ENCODE results near the gene OTOS. TPM values are rescaled to one million over a fixed set of nuclear protein-coding genes. Genes with fewer than 3 reads are reported as not detected.

Gene OTOS
- total and polyA plus RNA-seq, 2 of the 4 experiments (the other 2 are of a cell fraction) = 0.34 TPM; not detected in 1

DNA sequence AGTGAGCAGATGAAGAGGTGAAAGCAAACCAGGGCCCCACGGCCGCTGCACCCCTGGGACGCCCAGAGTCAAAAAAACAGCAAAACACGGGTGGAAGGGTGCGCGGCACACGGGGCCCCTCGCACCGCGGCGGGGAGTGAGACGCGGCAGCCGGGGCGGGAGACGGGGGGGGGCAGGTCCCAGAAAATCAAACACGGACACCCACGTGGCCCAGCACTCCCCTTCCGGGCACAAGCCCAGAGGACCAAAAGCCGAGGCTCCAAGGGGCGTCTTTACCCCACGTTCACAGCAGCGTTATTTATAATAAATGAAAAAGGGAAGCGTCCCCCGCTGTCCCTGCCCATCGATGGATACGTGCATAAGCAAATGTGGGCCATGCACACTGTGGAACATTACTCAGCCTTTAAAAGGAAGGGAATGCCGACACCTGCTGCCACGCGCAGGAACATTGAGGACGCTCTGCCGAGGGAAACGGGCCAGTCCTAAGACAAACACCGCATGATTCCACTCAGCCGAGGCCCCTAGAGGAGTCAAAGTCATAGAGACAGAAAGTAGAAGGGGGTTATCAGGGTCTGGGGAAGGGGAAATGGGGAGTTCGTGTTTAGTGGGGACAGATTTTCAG is 3.7 kb downstream of the OTOS start:
- H3K9me1 ChIP-seq (ENCODE audit: insufficient read depth, low read length) = no peaks in the 10 kb centered on the region
- DNase-seq (no peak), ATAC-seq (ENCODE audit: low read depth) (no peak)
- H2BK15ac ChIP-seq (ENCODE audit: low read depth, low read length) = no peak overlapping the region
- peaks cover 15% of the 10 kb centered on the region for H3K27me3 ChIP-seq (ENCODE audit: control insufficient read depth, insufficient read depth, low read length)
- H3K4ac ChIP-seq (ENCODE audit: low read depth, low read length) = peak overlapping the region; percentile 72; the same call in 1 of the 2 replicates
- H3K4me1 ChIP-seq (ENCODE audit: control insufficient read depth, insufficient read depth, low read length) = peaks cover 9% of the 10 kb centered on the region
- no peak overlapping the region for H4K91ac ChIP-seq (ENCODE audit: insufficient read depth, low read depth, low read length)
- peak overlapping the region; percentile 92 for H2AK9ac ChIP-seq (replicated peaks; ENCODE audit: low read depth, low read length, poor library complexity)
- peak overlapping the region; percentile 69 for H3K4me2 ChIP-seq (ENCODE audit: low read depth, low read length)
- peaks cover 0 to 30% of the 10 kb centered on the region in 2 experiments; a peak in 3 of 4 replicates for H3K79me1 ChIP-seq (ENCODE audit: low read depth in 1 of 2, low read length in 2 of 2)
- TF ChIP-seq RAD21 (IDR thresholded peaks at IDR 0.05; ENCODE audit: low read length) = no peak
- TF ChIP-seq MAFK (IDR thresholded peaks at IDR 0.05; ENCODE audit: low read depth, low read length) = no peak
- no peak for TF ChIP-seq MAZ (IDR thresholded peaks at IDR 0.05; ENCODE audit: borderline replicate concordance, low read depth, low read length)
- no peak for TF ChIP-seq SMC3 (IDR thresholded peaks at IDR 0.05; ENCODE audit: low read depth, low read length)
- TF ChIP-seq USF2 (IDR thresholded peaks at IDR 0.05; ENCODE audit: low read depth, low read length) = no peak
- H3K18ac ChIP-seq (ENCODE audit: low read depth, low read length) = no peak overlapping the region
- H3K27ac ChIP-seq (ENCODE audit: insufficient read depth, low read length) = peak overlapping the region; percentile 31; the same call in 1 of the 2 replicates
- no peaks in the 10 kb centered on the region for H3K9me3 ChIP-seq (ENCODE audit: control insufficient read depth, insufficient read depth, low read length)
- H3K56ac ChIP-seq (ENCODE audit: extremely low read depth, insufficient read depth, low read length) = no peak overlapping the region
- H2AK5ac ChIP-seq (ENCODE audit: low read depth, low read length) = no peak overlapping the region
- intact Hi-C loops (cut with micrococcal nuclease) = no loop called here
- H4K5ac ChIP-seq (ENCODE audit: low read depth, low read length) = peak overlapping the region; percentile 81
- H3K4me3 ChIP-seq (ENCODE audit: insufficient read depth, low read depth, low read length) = peak overlapping the region; percentile 95
- in situ Hi-C loops (cut with MboI; ENCODE audit: low sequenced_read_pairs) = loop anchor here (25.0 kb wide), 1 partner anchor 1099 kb away; no protein-coding TSS in a partner anchor
- H2AFZ ChIP-seq (replicated peaks; ENCODE audit: low read length, poor library complexity) = peak overlapping the region; percentile 96
- no peak overlapping the region for H2BK5ac ChIP-seq (ENCODE audit: low read depth, low read length, poor library complexity, severe bottlenecking)
- H2BK20ac ChIP-seq (ENCODE audit: low read depth, low read length) = no peak overlapping the region
- H2BK120ac ChIP-seq (ENCODE audit: low read depth, low read length) = no peak overlapping the region
- dilution Hi-C loops (cut with HindIII; ENCODE audit: low sequenced_read_pairs, unreplicated experiment) = no loop called here
- CTCF ChIA-PET = no interaction called here
- peak overlapping the region; percentile 82; the same call in 1 of the 2 replicates for H3K23ac ChIP-seq (ENCODE audit: low read depth, low read length)
- POLR2A ChIA-PET (ENCODE audit: unreplicated experiment) = no interaction called here
- 45% methylated on average over 23 of the region's 36 CpGs; no CpG with 5 or more reads in 1 of the 2 experiments for WGBS, 2 experiments (ENCODE audit: extremely low coverage in 2 of 2, insufficient read length in 1 of 2)
- H3K9ac ChIP-seq (ENCODE audit: low read depth, low read length) = peak overlapping the region; percentile 50
- H4K20me1 ChIP-seq (ENCODE audit: insufficient read depth, low read length) = peaks cover 14% of the 10 kb centered on the region; the same call in 1 of the 2 replicates
- H3K36me3 ChIP-seq (ENCODE audit: control insufficient read depth, insufficient read depth, low read length) = peaks cover 15% of the 10 kb centered on the region; the same call in 1 of the 2 replicates
- H3K14ac ChIP-seq (replicated peaks; ENCODE audit: low read depth, low read length) = peak overlapping the region; percentile 10
- BruUV-seq (replicated peaks) = no TSS peak
- H4K8ac ChIP-seq (ENCODE audit: low read depth in 2 of 2, low read length in 2 of 2) = peak overlapping the region; percentile 75 to 78

All from IMR-90 (cell line).